SJCRH30 (cell line): Measurements from ENCODE around the gene GPR137C. TPM values are rescaled to one million over a fixed set of nuclear protein-coding genes. Genes with fewer than 3 reads are reported as not detected.

Source experiments
- DNase-seq, 2 experiments: peaks; one replicate each; pipeline ENCODE4 v3.0.0-alpha.2; 2015 to 2020
- H3K27ac ChIP-seq: fragments of 250-450 bp; sonication (Bioruptor Pico); 2 replicates; pipeline ENCODE4 v1.5.1; 2020; ENCODE audit warnings: mild to moderate bottlenecking, moderate library complexity
- H3K27me3 ChIP-seq: fragments of 250-450 bp; sonication (Bioruptor Pico); 2 replicates; pipeline ENCODE4 v1.5.1; 2020; ENCODE audit warnings: mild to moderate bottlenecking, moderate library complexity
- H3K36me3 ChIP-seq: fragments of 250-450 bp; sonication (Bioruptor Pico); 2 replicates; pipeline ENCODE4 v1.5.1; 2020; ENCODE audit warnings: mild to moderate bottlenecking, moderate library complexity
- H3K4me1 ChIP-seq: fragments of 250-450 bp; sonication (Bioruptor Pico); 2 replicates; pipeline ENCODE4 v1.5.1; 2020; ENCODE audit warnings: mild to moderate bottlenecking, moderate library complexity
- H3K4me3 ChIP-seq: fragments of 250-450 bp; sonication (Bioruptor Pico); 2 replicates; pipeline ENCODE4 v1.5.1; 2020; ENCODE audit warnings: mild to moderate bottlenecking, moderate library complexity
- H3K9me3 ChIP-seq: fragments of 250-450 bp; sonication (Bioruptor Pico); replicated peaks from 2 replicates; pipeline ENCODE4 v1.5.1; 2020; ENCODE audit warnings: mild to moderate bottlenecking, moderate library complexity
- total RNA-seq: library from RNA; depleted of rRNA; stranded (reverse); fragments of >200 nt; shearing (Covaris generic); gene quantifications from 2 replicates; pipeline ENCODE4 v1.2.3, GENCODE V29; 2014

Gene GPR137C
- total RNA-seq, 1 experiment from 2014 or later = 2.7 TPM

DNA sequence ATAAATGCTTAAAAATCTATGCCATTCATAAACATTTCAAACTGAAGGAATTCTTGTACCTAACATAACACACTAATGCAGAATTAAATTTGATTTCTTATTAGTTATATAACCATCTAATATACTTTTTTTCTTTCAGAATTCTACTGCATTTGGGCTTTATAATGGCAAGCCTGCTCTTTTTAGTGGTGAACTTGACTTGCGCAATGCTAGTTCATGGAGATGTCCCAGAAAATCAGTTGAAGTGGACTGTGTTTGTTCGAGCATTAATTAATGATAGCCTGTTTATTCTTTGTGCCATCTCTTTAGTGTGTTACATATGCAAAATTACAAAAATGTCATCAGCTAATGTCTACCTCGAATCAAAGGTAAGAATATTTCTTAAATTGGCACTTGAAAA is 47.3 kb downstream of the GPR137C start:
- H3K27ac ChIP-seq = no peak overlapping the region
- no peaks in the 10 kb centered on the region for H3K27me3 ChIP-seq
- no peaks in the 10 kb centered on the region for H3K36me3 ChIP-seq
- H3K9me3 ChIP-seq = no peaks in the 10 kb centered on the region
- no peak overlapping the region for H3K4me3 ChIP-seq
- H3K4me1 ChIP-seq = no peaks in the 10 kb centered on the region
- DNase-seq = no peak

DNA sequence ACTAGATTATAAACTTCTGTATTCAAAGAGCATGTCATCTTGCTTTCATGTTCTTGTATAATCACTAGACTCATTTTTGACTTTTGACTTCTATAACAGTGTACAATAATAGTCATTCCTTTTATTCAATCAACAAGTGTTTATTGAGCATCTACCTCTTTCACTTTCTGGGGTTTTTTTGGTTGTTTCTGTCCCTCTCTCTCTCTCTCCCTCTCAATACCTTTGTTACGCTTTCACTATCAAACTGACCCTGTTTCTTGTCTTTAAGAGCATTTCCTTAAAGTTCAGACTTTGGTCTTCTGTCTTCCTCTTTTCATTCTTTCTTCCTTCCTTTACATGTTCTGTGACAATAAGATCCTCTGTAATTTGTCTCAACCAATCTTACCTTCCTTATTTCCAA is 49.5 kb downstream of the GPR137C start:
- DNase-seq = no peak
- Histone ChIP-seq H3K4me3 (no peak overlapping the region), H3K9me3 (no peaks in the 10 kb centered on the region), H3K4me1 (no peaks in the 10 kb centered on the region), H3K27ac (no peak overlapping the region), H3K36me3 (no peaks in the 10 kb centered on the region), H3K27me3 (no peaks in the 10 kb centered on the region)

DNA sequence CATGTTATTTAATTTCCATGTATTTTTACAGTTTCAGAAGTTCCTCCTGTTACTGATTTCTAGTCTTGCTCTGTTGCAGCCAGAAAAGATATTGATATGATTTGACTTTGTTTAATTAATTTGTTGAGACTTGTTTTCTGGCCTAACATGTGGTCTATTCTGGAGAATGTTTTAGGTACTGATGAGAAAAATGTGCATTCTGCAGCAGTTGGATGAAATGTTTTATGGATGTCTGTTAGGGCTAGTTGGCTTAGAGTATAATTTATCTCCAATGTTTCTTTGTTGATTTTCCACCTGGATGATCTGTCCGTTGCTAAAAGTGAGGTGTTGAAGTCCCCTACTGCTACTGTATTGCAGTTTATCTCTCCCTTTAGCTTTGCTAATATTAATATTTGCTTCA is 54.4 kb downstream of the GPR137C start:
- no peak for DNase-seq
- Histone ChIP-seq H3K27ac (no peak overlapping the region), H3K36me3 (no peaks in the 10 kb centered on the region; the same call in 1 of the 2 replicates), H3K4me1 (no peaks in the 10 kb centered on the region), H3K4me3 (no peak overlapping the region), H3K27me3 (no peaks in the 10 kb centered on the region), H3K9me3 (no peaks in the 10 kb centered on the region)

DNA sequence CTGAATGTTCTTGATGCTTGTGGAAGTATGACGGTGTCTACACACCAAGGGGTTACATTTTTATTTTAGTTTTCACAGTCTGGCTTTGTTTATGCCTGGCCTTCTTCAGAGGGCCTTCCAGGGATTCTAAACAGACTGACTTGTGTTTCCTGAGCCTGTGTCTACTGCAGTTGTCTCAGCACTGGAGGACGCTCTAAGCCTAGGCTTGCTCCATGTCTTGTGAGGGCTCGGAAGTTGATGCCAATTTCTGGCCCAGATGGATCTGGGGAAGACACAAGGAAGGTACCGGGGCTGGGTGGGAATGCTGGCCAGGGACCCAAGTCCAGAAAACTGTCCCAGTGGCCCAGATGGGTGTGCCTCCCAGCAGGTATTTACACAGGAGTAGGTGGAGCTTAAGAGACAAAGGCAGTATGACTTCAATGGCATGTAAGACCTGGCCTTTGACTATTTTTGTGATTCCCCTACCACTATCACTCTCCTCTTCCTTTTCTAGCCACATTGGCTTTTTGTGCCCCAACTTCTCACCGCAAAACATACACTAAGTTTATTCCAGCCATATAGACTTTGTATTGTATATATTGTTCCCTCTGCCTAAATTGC is 56.9 kb downstream of the GPR137C start:
- H3K27me3 ChIP-seq = no peaks in the 10 kb centered on the region
- no peak for DNase-seq
- H3K27ac ChIP-seq = no peak overlapping the region
- no peaks in the 10 kb centered on the region for H3K4me1 ChIP-seq
- no peaks in the 10 kb centered on the region for H3K9me3 ChIP-seq
- H3K36me3 ChIP-seq = no peaks in the 10 kb centered on the region; the same call in none of the 2 replicates
- H3K4me3 ChIP-seq = no peak overlapping the region

DNA sequence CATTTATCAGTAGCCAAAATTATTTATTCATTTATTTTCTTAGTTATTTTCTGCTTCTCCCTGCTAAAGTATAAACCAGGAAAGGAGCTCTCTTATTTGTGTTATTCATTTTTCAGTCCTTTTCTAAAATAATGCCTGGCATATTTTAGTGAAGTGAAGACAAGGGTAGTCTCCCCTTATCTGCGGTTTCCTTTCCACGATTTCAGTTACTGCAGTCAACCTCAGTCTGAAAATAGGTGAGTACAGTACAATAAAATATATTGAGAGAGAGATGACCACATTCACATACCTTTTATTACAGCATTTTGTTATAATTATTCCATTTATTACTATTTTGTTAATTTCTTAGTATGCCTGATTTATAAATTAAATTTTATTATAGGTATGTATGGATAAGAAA is 57.6 kb downstream of the GPR137C start:
- Histone ChIP-seq H3K27me3 (no peaks in the 10 kb centered on the region), H3K36me3 (no peaks in the 10 kb centered on the region; the same call in none of the 2 replicates), H3K27ac (no peak overlapping the region), H3K9me3 (no peaks in the 10 kb centered on the region), H3K4me1 (no peaks in the 10 kb centered on the region), H3K4me3 (no peak overlapping the region)
- no peak for DNase-seq

DNA sequence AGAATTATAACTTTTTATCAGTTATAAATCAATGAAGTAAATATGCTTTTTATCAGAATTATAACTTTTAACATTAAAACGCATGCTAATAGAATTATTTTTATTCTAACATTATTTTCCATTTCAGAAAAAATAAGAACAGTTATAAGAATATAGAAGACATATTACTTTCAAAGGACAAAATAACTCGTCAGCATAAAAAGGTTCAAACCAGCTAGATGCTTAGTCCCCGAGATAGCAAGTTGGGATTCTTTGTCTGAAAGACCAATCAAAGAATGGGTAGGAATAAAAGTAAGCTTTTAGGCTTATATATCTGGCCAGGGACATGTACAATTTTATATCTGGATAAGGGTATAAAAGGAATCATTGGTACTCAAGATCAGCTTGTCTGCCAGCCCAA is 66.0 kb downstream of the GPR137C start:
- Histone ChIP-seq H3K4me1 (no peaks in the 10 kb centered on the region), H3K4me3 (no peak overlapping the region), H3K9me3 (no peaks in the 10 kb centered on the region), H3K36me3 (no peaks in the 10 kb centered on the region; the same call in 1 of the 2 replicates), H3K27me3 (no peaks in the 10 kb centered on the region), H3K27ac (no peak overlapping the region)
- no peak for DNase-seq

DNA sequence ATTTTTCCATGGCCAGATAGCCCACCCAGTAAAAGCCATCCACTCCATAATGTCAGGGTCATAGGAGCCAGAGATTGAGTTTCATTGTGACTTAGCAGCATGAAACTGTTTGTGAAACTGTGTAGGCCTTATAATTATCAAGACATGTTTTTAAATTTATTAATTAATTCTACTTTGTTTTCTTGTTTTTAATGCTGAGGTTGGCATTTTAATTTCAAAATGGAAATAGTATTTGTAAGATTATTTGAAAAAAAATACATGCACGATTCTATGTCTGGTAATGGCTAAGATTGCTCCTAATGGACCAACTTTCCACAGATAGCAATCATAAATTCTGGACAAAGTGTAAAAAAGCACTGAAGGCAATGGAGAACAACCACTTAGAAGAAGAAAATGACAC is 67.1 kb downstream of the GPR137C start:
- no peaks in the 10 kb centered on the region for H3K9me3 ChIP-seq
- no peaks in the 10 kb centered on the region for H3K27me3 ChIP-seq
- DNase-seq = no peak
- H3K4me3 ChIP-seq = no peak overlapping the region
- H3K4me1 ChIP-seq = no peaks in the 10 kb centered on the region
- H3K36me3 ChIP-seq = no peaks in the 10 kb centered on the region
- no peak overlapping the region for H3K27ac ChIP-seq

DNA sequence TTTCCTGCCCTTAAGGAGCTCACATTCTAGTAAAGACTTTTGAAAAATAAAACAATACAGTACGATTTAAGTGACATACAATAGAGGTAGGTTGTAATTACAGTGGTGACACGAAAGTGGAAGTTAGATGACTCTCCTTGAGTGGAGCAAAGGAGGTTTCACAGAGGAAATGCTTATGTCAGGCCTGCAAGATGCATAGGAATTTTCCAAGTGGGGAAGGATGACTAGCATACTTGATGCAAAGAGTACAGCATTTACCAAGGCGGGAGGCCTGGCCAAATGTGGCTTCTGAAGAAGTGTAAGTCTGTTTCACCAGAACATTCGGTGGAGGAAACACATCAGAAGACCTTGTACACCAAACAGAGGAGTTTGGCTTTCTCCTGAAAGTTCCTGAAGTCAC is 87.5 kb downstream of the GPR137C start:
- H3K4me3 ChIP-seq = no peak overlapping the region
- no peaks in the 10 kb centered on the region for H3K27me3 ChIP-seq
- H3K36me3 ChIP-seq = peaks cover 20% of the 10 kb centered on the region
- H3K4me1 ChIP-seq = no peaks in the 10 kb centered on the region
- no peaks in the 10 kb centered on the region for H3K9me3 ChIP-seq
- no peak for DNase-seq
- no peak overlapping the region for H3K27ac ChIP-seq

DNA sequence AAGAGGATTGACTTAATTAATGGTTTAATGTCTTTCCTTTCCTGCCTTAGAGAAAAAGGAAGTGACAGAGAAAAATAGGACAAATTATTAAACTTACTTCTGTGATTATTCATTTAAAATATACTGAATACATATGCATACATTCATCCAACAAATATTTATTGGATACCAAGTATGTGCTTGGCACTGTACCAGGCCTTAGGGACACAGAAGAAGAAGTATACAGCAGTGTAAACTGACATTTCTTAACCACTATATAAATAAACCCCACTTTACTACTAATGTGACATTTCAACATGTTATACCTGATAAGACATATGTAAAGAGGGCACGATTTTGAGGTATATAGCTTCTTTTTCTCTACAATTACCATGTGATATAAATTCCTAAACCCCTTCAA is 89.1 kb downstream of the GPR137C start:
- no peak for DNase-seq
- no peaks in the 10 kb centered on the region for H3K9me3 ChIP-seq
- no peak overlapping the region for H3K27ac ChIP-seq
- H3K4me1 ChIP-seq = no peaks in the 10 kb centered on the region
- H3K27me3 ChIP-seq = no peaks in the 10 kb centered on the region
- H3K4me3 ChIP-seq = no peak overlapping the region
- H3K36me3 ChIP-seq = peaks cover 34% of the 10 kb centered on the region

DNA sequence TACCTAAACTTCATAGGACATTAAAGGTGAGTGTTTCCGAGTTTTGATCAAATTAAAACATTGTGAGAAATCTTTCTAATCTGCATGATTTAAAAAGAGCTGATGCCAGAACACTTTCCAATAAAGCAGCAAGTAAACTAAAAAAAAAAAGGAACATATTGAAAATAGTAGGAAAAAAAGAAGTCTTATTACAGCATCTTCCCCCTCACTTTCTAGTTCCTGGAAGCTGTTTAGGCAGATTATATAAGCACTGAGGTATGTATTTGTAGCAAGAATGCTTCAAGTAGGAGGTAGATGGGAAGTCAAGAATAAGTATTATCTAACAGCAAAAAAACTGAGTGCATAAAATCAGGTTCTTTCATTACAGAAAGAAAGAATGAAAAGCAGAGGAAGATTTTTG is 96.9 kb downstream of the GPR137C start:
- H3K9me3 ChIP-seq = no peaks in the 10 kb centered on the region
- H3K4me3 ChIP-seq = no peak overlapping the region
- no peak for DNase-seq
- peaks cover 37% of the 10 kb centered on the region for H3K36me3 ChIP-seq
- no peak overlapping the region for H3K27ac ChIP-seq
- H3K4me1 ChIP-seq = no peaks in the 10 kb centered on the region
- no peaks in the 10 kb centered on the region for H3K27me3 ChIP-seq

DNA sequence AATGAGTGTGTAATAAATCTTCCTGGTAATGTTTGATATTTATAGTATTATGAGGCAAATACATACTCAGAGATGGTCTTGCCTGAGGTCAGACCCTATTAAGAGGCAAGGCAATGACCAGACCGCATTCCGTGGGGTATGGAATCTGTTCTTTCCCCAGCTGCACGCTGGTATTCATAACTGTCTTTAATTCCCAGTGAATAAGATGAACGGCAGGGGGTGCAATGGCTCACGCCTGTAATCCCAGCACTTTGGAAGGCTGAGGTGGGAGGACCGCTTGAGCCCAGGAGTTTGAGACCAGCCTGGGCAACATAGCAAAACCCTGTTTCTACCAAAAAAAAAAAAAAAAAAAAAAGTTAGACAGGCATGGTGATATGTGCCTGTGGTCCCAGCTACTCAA is 98.1 kb downstream of the GPR137C start:
- Histone ChIP-seq H3K9me3 (no peaks in the 10 kb centered on the region), H3K36me3 (peaks cover 31% of the 10 kb centered on the region), H3K27ac (no peak overlapping the region), H3K27me3 (no peaks in the 10 kb centered on the region), H3K4me3 (no peak overlapping the region), H3K4me1 (no peaks in the 10 kb centered on the region)
- DNase-seq = no peak

DNA sequence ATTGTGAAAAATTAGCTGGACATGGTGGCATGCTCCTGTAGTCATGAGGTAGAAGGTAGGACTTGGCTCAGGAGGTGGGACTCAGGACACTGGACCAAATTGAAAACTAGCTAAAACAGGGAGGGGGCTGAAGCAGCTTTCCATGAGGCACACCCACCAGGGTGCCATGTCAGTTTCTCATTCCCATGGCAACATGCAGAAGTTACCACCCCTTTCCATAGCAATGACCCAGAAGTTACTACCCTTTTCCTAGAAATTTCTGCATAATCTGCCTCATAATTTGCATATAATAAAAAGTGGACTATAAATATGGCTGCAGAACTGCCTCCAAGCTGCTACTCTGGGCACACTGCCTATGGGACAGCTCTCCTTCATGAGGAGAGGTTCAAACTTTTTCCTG is 104.3 kb downstream of the GPR137C start:
- no peaks in the 10 kb centered on the region for H3K4me1 ChIP-seq
- no peaks in the 10 kb centered on the region for H3K27me3 ChIP-seq
- H3K4me3 ChIP-seq = no peak overlapping the region
- no peaks in the 10 kb centered on the region for H3K9me3 ChIP-seq
- H3K36me3 ChIP-seq = peaks cover 26% of the 10 kb centered on the region
- H3K27ac ChIP-seq = no peak overlapping the region
- DNase-seq = no peak

DNA sequence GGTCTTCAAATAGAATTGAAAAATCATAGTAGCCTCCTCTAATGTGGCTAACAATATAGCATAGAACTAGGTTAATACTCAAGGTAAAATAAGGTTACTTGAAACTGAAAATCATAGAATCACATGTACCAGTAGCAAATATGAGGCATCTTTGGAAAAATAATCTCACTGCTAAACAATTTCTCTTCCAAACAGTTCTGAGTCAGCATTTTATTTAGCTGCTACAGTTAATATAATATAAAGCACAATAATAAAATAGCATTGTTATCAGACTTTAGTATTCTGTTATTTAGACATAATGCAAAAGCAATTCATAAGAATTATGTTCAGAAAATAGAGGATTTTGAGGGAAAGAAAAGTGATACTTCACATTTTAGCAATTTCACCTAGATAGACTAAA is 107.7 kb downstream of the GPR137C start:
- DNase-seq = no peak
- H3K27ac ChIP-seq = no peak overlapping the region
- H3K9me3 ChIP-seq = no peaks in the 10 kb centered on the region
- H3K4me1 ChIP-seq = no peaks in the 10 kb centered on the region
- H3K4me3 ChIP-seq = no peak overlapping the region
- peaks cover 17% of the 10 kb centered on the region for H3K36me3 ChIP-seq
- no peaks in the 10 kb centered on the region for H3K27me3 ChIP-seq

DNA sequence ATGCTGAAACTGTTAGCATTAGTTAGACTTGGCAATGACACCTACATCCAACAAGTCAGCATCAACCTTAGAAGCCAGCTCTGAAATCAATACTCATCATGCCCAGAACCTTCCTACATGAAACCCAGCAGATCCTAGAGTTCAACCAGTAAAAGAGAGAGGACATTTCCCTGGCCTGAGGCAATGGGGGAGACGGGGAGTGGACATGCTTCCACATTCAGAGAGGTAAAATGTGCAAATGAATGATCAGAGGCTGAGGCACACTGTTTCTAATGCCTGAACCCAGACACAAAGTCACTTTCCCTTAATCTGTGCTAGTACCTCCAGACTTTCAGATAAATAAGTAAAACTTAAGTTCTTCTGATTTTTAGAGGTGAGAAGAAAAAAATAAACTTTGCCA is 108.2 kb downstream of the GPR137C start:
- H3K4me3 ChIP-seq = no peak overlapping the region
- H3K4me1 ChIP-seq = no peaks in the 10 kb centered on the region
- no peaks in the 10 kb centered on the region for H3K27me3 ChIP-seq
- peaks cover 17% of the 10 kb centered on the region for H3K36me3 ChIP-seq
- DNase-seq = no peak
- H3K27ac ChIP-seq = no peak overlapping the region
- no peaks in the 10 kb centered on the region for H3K9me3 ChIP-seq

DNA sequence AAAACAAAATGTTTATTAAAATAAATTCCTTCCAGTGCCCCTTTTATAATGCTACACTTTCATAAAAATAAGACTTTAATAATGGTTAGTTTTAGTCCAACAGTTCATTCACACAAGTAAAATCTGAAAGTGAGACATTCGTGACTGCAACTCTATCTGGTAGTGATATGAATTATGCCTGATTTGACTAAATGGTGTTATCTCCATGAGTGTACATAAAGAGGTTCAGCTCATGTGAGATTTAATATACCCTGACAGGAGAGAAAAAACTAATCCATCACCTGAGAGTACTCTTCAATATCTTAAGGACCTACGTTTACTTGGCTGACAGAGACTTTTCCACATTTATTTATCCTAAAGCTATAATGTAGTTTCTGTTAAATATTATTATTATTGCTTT is 108.7 kb downstream of the GPR137C start:
- no peak overlapping the region for H3K4me3 ChIP-seq
- no peaks in the 10 kb centered on the region for H3K4me1 ChIP-seq
- H3K27me3 ChIP-seq = no peaks in the 10 kb centered on the region
- no peaks in the 10 kb centered on the region for H3K9me3 ChIP-seq
- H3K27ac ChIP-seq = no peak overlapping the region
- peaks cover 22% of the 10 kb centered on the region for H3K36me3 ChIP-seq
- DNase-seq = no peak

DNA sequence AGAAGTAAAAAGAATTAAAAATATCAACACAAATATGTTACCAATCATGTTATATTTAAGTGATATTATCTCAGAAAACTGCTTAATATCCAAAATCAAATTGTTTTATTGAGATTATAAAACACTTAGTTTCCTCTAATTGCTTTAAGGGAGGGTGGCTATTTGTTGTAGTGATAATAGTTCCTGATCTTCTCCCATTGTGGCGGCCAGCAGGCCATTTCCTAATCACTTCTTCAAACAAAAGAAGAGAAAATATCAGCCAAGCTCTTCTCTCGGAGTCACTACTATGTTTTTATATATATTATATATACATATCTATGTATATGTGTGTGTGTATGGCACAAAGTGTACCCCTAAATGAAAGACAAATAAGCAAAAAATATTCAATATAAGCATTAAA is 111.2 kb downstream of the GPR137C start:
- Histone ChIP-seq H3K27me3 (no peaks in the 10 kb centered on the region), H3K9me3 (no peaks in the 10 kb centered on the region), H3K4me3 (no peak overlapping the region), H3K4me1 (no peaks in the 10 kb centered on the region), H3K27ac (no peak overlapping the region), H3K36me3 (peaks cover 16% of the 10 kb centered on the region)
- DNase-seq = no peak
